GM21723 (cell line): ENCODE data around the gene PIAS1.
"Not testable (repeated sequence)": the region's sequence is repeated elsewhere in the genome, so short reads cannot be mapped to it uniquely, and the experiment has no call there.

ENCODE experiments used
- ATAC-seq: cut with Tn5 transposase; IDR thresholded peaks from one replicate; pipeline ENCODE4 v1.9.1; 2021; ENCODE audit warnings: mild to moderate bottlenecking, moderate library complexity; ENCODE audit not compliant: unreplicated experiment

The PIAS1 gene

DNA sequence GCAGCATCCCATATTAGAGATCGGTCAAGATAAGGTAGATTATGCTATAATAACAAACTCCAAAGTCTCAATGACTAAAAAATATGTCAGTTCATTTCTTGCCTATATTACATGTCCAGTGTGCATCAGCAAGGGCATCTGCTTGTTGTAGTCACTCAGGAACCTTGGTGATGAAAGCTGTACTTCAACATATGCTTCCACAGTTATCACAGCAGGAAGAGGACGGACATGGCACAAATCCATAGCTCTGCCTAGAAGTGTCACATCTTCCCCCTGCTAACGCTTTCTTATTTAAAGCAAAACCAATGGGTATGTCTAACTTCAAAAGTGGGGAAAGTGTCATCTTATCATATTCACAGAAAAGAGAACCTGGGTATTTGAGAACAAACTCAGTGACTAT, 20.0 kb upstream of the PIAS1 start:
- no peak for ATAC-seq

DNA sequence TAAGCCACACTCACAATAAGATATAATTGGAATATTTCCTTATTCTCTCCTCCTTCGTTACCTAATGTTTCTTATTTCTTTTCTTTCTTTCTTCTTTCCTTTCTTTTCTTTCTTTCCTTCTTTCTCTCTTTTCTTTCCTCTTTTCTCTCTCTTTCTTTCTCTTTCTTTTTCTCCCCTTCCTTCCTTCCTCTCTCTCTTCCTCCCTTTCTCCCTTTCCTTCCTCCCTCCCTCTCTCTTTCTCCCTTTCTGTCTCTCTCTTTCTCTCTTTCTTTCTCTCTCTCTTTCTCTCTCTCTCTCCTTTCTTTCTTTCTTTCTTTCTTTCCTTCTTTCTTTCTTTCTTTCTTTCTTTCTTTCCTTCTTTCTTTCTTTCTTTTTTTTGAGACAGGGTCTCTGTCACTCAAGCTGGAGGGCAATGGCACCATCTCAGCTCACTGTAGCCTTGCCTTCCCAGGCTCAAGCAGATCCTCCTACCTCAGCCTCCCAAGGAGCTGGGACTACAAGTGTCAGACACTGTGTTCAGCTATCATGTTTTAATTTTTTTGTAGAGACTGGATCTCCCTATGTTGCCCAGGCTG, 19.3 kb upstream of the PIAS1 start:
- ATAC-seq = no peak

DNA sequence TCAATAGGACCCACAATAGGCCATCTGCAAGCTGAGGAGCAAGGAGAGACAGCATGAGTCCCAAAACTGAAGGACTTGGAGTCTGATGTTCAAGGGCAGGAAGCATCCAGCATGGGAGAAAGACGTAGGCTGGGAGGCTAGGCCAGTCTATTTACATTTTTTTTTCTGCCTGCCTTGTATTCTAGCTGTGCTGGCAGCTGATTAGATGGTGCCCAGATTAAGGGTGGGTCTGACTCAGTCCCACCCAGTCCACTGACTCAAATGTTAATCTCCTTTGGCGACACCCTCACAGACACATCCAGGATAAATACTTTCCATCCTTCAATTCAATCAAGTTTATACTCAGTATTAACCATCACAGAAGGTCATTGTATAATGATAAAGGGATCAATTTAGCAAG, 15.9 kb upstream of the PIAS1 start:
- ATAC-seq = no peak

DNA sequence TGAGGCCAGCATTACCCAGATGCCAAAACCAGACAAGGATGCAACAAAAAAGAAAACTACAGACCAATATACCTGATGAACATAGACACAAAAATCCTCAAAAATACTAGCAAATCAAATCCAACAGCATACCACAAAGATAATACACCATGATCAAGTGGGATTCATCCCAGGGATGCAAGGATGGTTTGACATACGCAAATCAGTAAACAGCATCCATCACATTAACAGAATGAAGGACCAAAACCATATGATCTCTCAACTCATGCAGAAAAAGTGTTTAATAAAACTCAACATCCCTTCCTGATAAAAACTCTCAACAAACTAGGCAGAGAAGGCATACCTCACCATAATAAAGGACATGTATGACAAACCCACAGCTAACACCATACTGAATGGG, 14.0 kb upstream of the PIAS1 start:
- ATAC-seq = no peak

DNA sequence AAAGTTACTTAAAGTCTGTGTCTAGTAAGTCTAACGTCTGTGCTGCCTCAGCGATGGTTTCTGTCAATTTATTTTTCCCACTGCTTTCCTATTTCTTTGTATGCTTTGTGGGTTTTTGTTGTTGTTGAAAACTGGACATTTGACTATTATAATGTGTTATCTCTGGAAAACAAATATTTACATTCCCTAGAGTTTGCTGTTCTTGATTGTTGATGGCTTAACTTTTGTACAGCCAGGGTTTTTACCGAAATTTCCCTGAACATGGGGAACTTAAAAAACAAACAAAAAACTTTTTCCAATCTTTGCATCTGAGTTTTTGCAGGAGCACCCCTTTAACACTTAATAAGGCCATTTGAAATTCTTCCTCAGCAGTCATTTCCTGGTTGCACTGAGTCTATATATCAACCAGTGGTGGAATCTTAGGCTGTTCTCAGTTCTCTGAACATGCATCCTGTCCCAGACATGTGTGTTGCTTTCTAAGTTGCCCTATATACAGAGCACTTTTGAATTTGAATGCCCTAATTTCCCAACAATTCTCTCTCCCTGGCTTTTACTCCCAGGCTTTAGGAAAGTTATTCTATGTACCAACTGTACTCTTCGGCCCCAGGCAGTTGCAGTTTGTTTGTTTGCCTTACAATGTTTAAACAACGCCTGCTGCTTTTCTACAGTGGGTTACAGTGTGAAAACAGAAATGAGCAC, 11.8 kb upstream of the PIAS1 start:
- no peak for ATAC-seq

DNA sequence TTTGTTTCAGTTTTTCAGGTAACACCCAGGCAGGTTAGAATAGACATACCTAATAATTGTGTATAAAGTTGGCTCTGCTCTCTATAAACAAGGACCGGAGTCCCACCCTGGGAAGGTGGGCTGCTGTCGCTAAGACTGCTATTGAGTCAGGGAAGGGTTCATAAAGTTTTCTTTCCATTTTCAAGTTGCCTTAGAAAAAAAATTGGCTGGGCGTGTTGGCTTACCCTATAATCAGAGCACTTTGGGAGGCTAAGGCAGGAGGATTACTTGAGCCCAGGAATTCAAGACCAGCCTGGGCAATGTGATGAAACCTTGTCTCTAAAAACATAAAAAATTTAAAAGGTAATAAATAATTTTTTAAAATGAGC, 11.3 kb upstream of the PIAS1 start:
- ATAC-seq = no peak

DNA sequence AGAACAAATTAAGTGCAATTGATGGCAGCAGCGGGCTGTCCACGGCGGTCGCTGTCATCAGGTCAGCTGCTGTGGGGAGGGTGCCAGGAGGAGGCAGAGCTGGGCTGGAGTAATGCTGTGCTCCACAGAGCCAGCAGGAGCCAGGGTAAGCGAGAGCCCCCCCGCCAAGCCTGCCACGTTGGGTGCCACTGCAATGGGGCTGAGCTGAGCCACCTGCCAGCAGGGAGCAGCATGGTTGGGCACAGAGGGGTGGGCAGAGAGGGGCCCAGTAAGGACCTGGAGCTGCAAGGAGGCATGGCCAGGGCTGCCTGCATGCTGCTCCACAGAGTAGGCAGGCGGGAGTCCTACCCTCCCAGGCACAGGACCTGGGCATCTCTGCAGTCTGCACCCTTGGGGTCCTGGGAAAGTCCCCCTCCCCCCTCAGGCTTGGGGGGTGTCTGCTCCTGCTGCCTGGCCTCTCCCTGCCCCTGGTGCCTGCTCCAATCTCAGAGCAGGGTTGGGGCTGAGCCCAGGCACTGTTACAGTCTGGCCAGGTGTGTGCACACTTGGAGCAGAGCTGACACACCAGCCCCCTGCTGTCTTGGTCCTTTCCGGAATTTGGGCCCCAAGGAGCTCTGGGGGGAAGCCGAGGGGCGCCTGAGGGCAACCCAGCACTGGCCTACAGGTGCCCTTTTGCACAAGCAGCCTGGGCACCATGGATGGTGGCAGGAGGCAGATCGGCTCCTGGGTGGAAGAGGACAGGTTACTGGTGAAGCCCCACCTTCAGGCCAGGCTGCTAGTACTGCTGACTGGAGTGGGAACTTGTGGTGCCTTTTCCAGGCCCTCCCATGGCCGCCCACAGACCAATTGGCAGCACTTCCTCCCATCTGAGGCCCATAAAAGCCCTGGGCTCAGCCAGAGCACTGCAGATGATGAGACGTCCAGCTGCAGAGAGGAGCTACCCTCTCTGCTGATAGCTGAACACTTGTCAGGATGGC, 8.5 kb upstream of the PIAS1 start:
- ATAC-seq = no peak

DNA sequence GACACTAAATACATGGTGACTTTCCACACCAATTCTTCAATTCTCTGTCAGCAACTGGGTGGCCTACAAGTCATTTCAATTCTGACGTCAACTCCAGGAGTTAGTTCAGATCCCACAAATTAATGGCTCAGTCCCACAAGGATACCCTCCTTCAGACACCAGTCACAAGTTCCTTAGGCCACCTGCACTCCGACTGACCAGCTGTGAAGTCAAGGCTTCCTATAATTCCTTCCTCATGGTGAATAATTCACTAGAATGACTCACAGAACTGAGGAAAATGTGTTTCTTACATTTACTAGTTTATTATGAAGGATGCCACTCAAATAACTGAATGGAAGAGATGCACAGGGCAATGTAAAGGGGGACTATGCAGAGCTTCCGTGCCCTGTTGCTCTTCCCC, 6.3 kb upstream of the PIAS1 start:
- no peak for ATAC-seq

DNA sequence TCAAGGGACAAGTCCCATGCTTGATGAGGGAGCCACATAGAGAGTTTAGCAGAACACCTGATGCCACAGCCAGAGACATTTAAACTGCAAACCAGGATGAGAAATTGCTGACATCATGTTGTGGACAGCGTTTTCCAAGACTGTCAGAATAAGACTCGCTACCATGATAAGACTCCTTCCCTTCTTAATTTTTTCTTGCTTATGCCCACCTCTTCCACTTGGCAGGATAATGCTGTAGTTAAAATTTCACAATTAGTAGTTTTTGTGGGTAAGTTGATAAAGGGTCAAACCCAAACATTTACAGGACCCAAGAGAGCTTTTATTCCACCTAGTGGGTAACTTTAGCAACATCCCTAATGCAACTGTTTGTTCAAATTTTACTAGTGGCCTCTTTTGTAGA, 3.0 kb upstream of the PIAS1 start:
- no peak for ATAC-seq

DNA sequence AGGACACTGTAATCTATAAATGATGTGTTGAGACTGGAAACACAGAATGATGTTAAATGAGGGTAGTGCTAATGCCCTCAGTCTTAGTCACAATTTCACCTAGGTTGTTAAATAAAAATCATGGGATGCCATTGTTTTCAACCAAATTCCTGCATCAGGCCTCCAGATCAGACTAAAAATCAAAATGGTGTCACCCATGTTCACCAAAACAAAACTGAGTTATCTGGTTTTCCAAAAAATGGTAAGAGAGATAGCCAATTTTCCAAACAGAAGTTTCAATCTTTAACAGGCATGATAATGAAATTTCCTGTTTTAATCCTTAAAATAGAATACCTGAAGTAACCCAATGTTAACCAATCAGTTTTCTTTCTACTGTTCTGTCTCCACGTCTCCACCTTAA, 2.2 kb upstream of the PIAS1 start:
- ATAC-seq = no peak

DNA sequence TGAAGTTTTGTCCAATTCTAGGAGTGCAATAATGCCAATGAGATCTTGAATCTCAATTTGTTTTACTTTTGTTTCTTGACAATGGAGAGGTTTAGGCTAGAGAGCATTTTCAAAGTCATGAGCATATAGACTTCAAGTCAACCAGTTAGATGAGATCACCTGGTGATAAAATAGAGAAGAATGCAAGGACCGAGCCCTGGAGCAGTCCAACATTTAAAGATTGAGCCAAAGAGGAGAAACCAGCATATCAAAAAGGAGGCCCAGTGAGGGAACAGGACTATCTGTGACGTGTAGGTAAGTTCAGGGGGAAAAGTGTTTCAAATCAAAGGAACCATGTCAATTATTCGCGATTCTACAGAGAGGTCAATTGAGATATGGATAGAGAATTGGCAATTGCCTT, 1.7 kb upstream of the PIAS1 start:
- no peak for ATAC-seq

DNA sequence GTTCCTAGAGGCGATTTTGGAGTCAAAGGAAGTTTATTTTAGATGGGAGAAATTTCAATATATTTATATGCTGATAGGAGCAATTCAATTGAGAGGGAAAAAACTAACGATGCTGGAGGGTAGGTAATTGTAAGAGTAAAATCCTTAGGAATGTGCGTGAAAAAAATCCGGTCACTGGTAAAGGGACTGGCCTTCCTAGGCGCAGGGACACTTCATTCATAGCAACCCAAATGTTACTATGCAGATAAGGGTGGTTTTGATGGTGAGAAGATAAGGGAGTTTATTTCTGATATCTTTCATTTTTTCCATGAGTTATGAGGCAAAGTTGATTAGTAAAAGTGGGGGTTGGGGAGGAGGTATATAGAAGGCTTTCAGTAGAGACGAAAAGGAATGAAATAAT, 1.1 kb upstream of the PIAS1 start:
- ATAC-seq = no peak

DNA sequence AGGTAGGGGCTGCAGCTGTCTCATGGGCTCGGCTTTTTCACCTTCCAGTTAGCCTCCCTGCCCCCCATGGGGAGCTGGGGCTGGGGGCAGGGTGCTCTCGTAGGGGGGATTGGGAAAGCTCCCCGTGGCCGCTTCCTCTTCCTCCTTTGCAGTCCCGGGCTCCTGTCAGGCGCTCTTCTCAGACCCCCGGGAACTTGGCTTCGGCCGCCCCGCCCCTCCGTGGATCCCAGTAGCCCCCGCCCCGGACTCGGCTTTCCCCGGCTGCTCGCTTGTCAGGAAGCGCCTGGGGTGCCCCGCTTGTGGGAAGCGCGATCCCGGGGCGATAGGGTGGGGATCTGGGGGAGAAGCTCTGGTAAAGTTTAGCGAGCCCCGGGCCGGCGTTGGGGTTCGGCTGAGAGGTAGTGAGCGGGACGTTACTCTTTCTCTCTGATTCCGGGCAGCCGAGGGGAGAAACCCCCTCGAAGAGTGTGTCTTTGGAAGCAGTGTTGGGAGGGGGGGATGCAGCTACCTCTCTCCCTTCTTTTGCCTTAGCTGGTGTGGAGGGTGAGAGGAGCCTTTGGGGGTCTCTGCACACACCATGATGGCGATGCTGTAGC, 611 bp downstream of the PIAS1 start:
- peak; percentile 26 for ATAC-seq

DNA sequence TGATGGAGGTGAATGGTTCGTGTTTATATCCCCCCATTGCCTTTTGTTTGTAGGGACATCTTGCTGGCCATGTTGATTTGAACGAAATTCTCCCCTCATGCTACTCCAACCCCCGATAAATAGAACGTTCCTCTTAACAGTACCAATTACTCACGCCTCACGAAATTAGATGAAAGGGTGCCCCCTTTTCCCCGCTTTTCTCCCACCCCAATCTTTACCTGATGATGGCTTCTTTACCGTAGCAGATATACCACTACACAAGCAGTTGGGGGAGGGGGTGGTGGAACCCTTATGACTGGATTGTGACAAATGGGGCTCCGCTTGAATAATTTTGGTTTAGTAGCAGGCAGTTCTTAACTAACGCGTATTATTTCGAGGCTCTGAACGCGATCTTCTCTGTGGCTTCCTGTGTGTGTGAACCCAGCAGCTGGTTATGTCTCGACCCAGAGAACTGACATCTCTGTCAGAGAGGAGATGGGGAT, 1.1 kb downstream of the PIAS1 start:
- ATAC-seq = peak; percentile 54

DNA sequence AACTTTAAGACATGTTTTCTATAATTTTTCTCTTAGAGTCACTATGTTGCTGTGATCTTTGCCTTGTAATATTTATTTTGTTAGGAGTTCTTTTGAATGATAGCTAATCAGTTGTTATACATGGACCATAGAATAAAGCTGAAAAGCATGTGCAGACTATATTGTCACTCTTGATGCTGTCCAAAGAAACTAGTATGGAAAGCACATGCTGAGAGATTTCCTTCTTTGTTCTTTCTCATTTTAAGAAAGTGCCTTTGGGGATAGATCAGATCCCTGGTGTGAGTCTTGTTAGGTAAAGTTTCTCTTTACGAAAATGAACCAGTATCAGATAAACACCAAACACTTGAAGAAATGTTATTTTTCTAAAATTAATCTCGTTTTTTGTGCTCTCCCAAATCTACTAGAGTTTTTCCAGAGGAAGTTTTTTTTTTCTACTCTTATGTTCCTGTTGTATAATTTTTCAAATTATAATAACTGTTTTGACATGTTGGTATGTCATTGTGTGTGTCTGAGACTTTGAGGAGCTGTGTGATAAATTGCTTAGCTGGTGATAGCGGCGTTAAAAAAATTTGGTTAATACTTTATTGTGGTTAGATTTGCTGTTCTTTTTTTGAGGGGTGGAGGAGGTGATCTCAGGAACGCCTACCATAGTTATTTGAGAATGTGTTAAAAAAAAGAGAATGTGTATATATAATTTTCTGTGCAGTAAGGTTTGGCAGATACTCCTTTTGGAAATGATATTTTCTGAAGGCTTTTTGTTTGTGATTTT, 2.2 kb downstream of the PIAS1 start:
- ATAC-seq = no peak

DNA sequence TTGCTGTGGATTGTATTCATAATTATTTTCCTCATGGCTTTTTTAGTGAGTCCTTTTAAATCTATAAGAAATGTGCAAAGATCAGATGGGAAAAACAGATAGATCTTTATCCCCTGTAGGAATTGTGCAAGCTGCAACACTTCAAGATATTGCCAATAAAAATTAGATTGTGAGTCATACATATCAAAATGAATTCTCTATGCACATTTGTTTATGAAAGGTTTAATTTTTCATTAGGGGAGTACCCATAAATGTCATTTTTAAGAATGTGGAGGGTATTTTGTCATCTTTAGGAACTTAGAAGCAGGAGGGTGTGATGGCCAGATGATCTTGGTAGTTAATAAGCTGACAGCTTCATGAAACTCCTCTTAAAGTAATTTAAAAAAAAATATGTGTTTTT, 2.9 kb downstream of the PIAS1 start:
- no peak for ATAC-seq

DNA sequence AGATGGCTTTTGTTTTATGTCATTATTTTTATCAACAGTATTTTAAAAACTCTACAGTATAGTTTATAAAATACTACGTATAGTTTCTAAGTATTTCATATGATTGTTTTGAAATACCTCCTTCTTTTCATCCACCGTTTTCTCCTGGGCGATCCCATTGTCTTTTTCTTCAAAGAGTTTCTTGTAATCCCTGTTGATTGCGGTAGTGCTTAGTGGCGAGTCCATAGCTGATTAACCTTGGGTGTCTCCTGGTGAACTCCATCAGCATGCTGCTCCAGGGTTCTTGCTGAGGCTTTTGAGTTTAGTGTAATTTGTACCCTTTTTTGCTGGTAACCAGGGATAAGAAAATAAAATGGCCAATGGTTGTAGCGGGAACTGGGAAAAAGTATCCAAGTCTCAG, 3.6 kb downstream of the PIAS1 start:
- no peak for ATAC-seq

DNA sequence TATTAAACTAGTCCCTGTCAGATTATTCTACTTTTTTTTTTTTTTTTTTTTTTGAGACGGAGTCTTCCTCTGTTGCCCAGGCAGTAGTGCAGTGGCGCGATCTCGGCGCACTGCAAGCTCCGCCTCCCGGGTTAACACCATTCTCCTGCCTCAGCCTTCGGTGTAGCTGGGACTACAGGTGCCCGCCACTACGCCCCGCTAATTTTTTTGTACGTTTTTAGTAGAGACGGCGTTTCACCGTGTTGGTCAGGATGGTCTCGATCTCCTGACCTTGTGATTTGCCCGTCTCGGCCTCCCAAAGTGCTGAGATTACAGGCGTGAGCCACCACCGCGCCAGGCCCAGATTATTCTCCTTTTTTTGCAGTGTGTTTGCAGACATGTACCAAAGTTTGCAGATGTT, 4.9 kb downstream of the PIAS1 start:
- ATAC-seq = not testable (repeated sequence)

DNA sequence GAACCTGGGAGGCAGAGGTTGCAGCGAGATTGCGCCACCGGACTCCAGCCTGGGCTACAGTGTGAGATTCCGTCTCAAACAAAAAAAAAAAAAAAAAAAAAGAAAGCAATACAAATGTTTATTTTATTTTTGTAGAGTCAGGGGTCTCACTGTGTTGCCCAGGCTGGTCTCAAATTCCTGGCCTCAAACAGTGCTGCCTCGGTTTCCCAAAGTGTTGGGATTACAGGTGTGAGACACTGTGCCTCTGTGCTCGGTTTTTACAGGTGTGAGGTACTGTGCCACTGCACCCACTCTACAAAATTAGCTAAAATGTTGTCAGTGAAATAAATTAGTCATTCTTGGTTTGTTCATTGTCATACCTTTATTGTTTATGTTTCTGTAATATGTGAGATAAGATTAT, 5.5 kb downstream of the PIAS1 start:
- ATAC-seq = no peak

DNA sequence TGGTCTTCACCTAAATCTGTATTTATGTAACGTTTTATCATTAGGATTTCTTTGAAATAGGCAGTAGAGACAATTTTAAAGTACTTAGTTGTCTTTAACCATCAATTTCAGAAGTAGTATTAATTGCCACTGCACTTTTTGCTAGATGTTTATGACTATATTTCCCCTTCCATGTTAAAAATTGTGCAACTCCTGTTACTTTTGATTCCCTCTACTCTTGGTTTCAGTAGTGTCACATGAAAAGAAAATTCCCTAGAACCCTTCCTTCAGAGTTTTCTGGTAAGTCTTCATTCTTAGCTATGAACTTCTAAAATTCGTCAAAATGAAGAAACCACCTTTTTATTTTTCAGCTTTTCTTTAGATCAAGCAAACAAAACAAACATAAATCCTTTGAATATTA, 7.1 kb downstream of the PIAS1 start:
- ATAC-seq = no peak

DNA sequence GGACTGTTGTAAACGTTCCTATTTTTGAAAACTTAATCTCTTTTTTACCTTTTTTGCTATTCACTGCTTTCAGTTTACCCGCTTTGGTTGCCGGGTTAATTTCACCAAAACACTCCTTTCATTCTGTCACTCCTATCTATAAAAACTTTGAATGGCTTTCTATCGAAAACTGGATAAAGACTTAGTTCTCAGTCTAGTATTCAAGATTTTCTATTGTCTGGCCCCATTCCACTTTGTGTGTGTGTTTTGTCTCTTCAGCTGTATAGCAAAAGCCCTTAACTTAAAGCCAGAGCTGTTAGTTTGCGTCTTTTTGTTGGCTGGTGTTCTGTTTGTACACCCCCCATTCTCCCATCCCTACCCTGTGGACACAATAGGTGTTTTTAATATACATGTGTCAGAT, 7.5 kb downstream of the PIAS1 start:
- ATAC-seq = no peak
